Measurements from ENCODE around the gene GMDS.

Gene GMDS

GRCh38 chr6:2140438-2141128 lies 104.8 kb downstream of the GMDS start:
- DNase-seq (ENCODE audit: low read depth in 2 of 3, low spot score in 1 of 3) = no peak

- DNase-seq (ENCODE audit: low read depth in 2 of 3, low spot score in 1 of 3) = no peak
Observed at GRCh38 chr6:2135401-2135800, 110.0 kb downstream of the GMDS start.

GRCh38 chr6:2134554-2134953 lies 110.9 kb downstream of the GMDS start:
- no peak for DNase-seq (ENCODE audit: low read depth in 2 of 3, low spot score in 1 of 3)

GRCh38 chr6:2133716-2134310 lies 111.6 kb downstream of the GMDS start:
- no peak for DNase-seq (ENCODE audit: low read depth in 2 of 3, low spot score in 1 of 3)

GRCh38 chr6:2132916-2133315 lies 112.5 kb downstream of the GMDS start:
- no peak for DNase-seq (ENCODE audit: low read depth in 2 of 3, low spot score in 1 of 3)

GRCh38 chr6:2132416-2132815 lies 113.0 kb downstream of the GMDS start:
- DNase-seq (ENCODE audit: low read depth in 2 of 3, low spot score in 1 of 3) = no peak

GRCh38 chr6:2129182-2129621 lies 116.2 kb downstream of the GMDS start:
- DNase-seq (ENCODE audit: low read depth in 2 of 3, low spot score in 1 of 3) = no peak

GRCh38 chr6:2127484-2127911 lies 117.9 kb downstream of the GMDS start:
- peak; percentile 37 to 54 (median 48) for DNase-seq (ENCODE audit: low read depth in 2 of 3, low spot score in 1 of 3)

- no peak for DNase-seq (ENCODE audit: low read depth in 2 of 3, low spot score in 1 of 3)
Observed at GRCh38 chr6:2126351-2126750, 119.1 kb downstream of the GMDS start.

- no peak for DNase-seq (ENCODE audit: low read depth in 2 of 3, low spot score in 1 of 3)
Observed at GRCh38 chr6:2125158-2125557, 120.2 kb downstream of the GMDS start.

- DNase-seq (ENCODE audit: low read depth in 2 of 3, low spot score in 1 of 3) = no peak
Observed at GRCh38 chr6:2124260-2124709, 121.1 kb downstream of the GMDS start.

- DNase-seq (ENCODE audit: low read depth in 2 of 3, low spot score in 1 of 3) = no peak
Observed at GRCh38 chr6:2120912-2121311, 124.5 kb downstream of the GMDS start.

GRCh38 chr6:2119275-2119674 lies 126.1 kb downstream of the GMDS start:
- DNase-seq (ENCODE audit: low read depth in 2 of 3, low spot score in 1 of 3) = no peak

GRCh38 chr6:2118136-2118535 lies 127.3 kb downstream of the GMDS start:
- DNase-seq (ENCODE audit: low read depth in 2 of 3, low spot score in 1 of 3) = no peak

GRCh38 chr6:2117447-2117846 lies 128.0 kb downstream of the GMDS start:
- no peak for DNase-seq (ENCODE audit: low read depth in 2 of 3, low spot score in 1 of 3)

- no peak for DNase-seq (ENCODE audit: low read depth in 2 of 3, low spot score in 1 of 3)
Observed at GRCh38 chr6:2116496-2116895, 128.9 kb downstream of the GMDS start.

- no peak for DNase-seq (ENCODE audit: low read depth in 2 of 3, low spot score in 1 of 3)
Observed at GRCh38 chr6:2114100-2114499, 131.3 kb downstream of the GMDS start.

GRCh38 chr6:2111162-2111677 lies 134.2 kb downstream of the GMDS start:
- peak in 1 of 3 donors; percentile 31 for DNase-seq (ENCODE audit: low read depth in 2 of 3, low spot score in 1 of 3)

GRCh38 chr6:2110504-2110903 lies 134.9 kb downstream of the GMDS start:
- no peak for DNase-seq (ENCODE audit: low read depth in 2 of 3, low spot score in 1 of 3)

- DNase-seq (ENCODE audit: low read depth in 2 of 3, low spot score in 1 of 3) = no peak
Observed at GRCh38 chr6:2109796-2110195, 135.6 kb downstream of the GMDS start.

- DNase-seq (ENCODE audit: low read depth in 2 of 3, low spot score in 1 of 3) = no peak
Observed at GRCh38 chr6:2108700-2109306, 136.6 kb downstream of the GMDS start.

GRCh38 chr6:2104524-2104880 lies 140.9 kb downstream of the GMDS start:
- no peak for DNase-seq (ENCODE audit: low read depth in 2 of 3, low spot score in 1 of 3)

Measured in stimulated activated CD4-positive, alpha-beta T cell treated with anti-CD3 and anti-CD28 coated beads, Interleukin-12 subunit alpha, Interleukin-12 subunit beta, amount 100 ng/mL, for 48 hours (primary cell).